Central memory CD8-positive, alpha-beta T cell (primary cell): ENCODE results near the gene EXOC5.

ENCODE experiments used
- ATAC-seq: fragments of 150-1000 bp; cut with Tn5 transposase; replicated peaks from 2 replicates; pipeline ENCODE4 v1.10.0; 2022; ENCODE audit warnings: mild to moderate bottlenecking, moderate FRiP score, moderate number of reproducible peaks; ENCODE audit not compliant: poor library complexity, severe bottlenecking; ENCODE audit errors: extremely low read depth
- DNase-seq, 2 donors: peaks; one replicate each; pipeline ENCODE4 v3.0.0; 2021; ENCODE audit warnings: low spot score in 2 of 2
- H3K27ac Mint-ChIP-seq: one replicate; pipeline ENCODE4 v1.8.0; 2022; ENCODE audit warnings: low read depth, mild to moderate bottlenecking, moderate library complexity, mixed read lengths
- H3K27me3 Mint-ChIP-seq: one replicate; pipeline ENCODE4 v1.8.0; 2022; ENCODE audit warnings: mixed read lengths
- H3K36me3 Mint-ChIP-seq: one replicate; pipeline ENCODE4 v1.8.0; 2022; ENCODE audit warnings: mild to moderate bottlenecking, moderate library complexity, mixed read lengths; ENCODE audit not compliant: insufficient read depth
- H3K4me1 Mint-ChIP-seq: one replicate; pipeline ENCODE4 v1.8.0; 2022; ENCODE audit warnings: mixed read lengths
- H3K4me3 Mint-ChIP-seq: one replicate; pipeline ENCODE4 v1.8.0; 2022; ENCODE audit warnings: mild to moderate bottlenecking, moderate library complexity, mixed read lengths
- H3K9me3 Mint-ChIP-seq: one replicate; pipeline ENCODE4 v1.8.0; 2022; ENCODE audit warnings: mixed read lengths

The EXOC5 gene

GRCh38 chr14:57182760-57183503, 85.8 kb downstream of the EXOC5 start:
- no peak for DNase-seq

GRCh38 chr14:57179273-57179672, 89.4 kb downstream of the EXOC5 start:
- ATAC-seq (no peak), DNase-seq (no peak)
- H3K4me3 Mint-ChIP-seq: no peak overlapping the region
- H3K9me3 Mint-ChIP-seq: no peaks in the 10 kb centered on the region
- no peaks in the 10 kb centered on the region for H3K36me3 Mint-ChIP-seq
- H3K4me1 Mint-ChIP-seq: no peaks in the 10 kb centered on the region
- peaks cover 47% of the 10 kb centered on the region for H3K27me3 Mint-ChIP-seq
- no peak overlapping the region for H3K27ac Mint-ChIP-seq

More at GRCh38 chr14:57182760-57183503, 85.8 kb downstream of the EXOC5 start:
- Mint-ChIP-seq H3K36me3 (no peaks in the 10 kb centered on the region), H3K4me3 (no peak overlapping the region), H3K4me1 (no peaks in the 10 kb centered on the region), H3K27ac (no peak overlapping the region), H3K27me3 (peaks cover 49% of the 10 kb centered on the region), H3K9me3 (no peaks in the 10 kb centered on the region)
- no peak for ATAC-seq

GRCh38 chr14:57174466-57174865, 94.2 kb downstream of the EXOC5 start:
- ATAC-seq (no peak), DNase-seq (no peak)
- H3K9me3 Mint-ChIP-seq: no peaks in the 10 kb centered on the region
- H3K36me3 Mint-ChIP-seq: no peaks in the 10 kb centered on the region
- no peak overlapping the region for H3K27ac Mint-ChIP-seq
- no peak overlapping the region for H3K4me3 Mint-ChIP-seq
- peaks cover 61% of the 10 kb centered on the region for H3K27me3 Mint-ChIP-seq
- H3K4me1 Mint-ChIP-seq: no peaks in the 10 kb centered on the region

GRCh38 chr14:57171903-57172302, 96.8 kb downstream of the EXOC5 start:
- Mint-ChIP-seq H3K4me1 (no peaks in the 10 kb centered on the region), H3K27ac (no peak overlapping the region), H3K9me3 (no peaks in the 10 kb centered on the region), H3K36me3 (no peaks in the 10 kb centered on the region), H3K4me3 (no peak overlapping the region), H3K27me3 (peaks cover 43% of the 10 kb centered on the region)
- ATAC-seq (no peak), DNase-seq (no peak)

GRCh38 chr14:57171363-57171762, 97.3 kb downstream of the EXOC5 start:
- Mint-ChIP-seq H3K4me1 (no peaks in the 10 kb centered on the region), H3K27me3 (peaks cover 41% of the 10 kb centered on the region), H3K36me3 (no peaks in the 10 kb centered on the region), H3K4me3 (no peak overlapping the region), H3K27ac (no peak overlapping the region), H3K9me3 (no peaks in the 10 kb centered on the region)
- no peak for DNase-seq
- ATAC-seq: no peak

- Mint-ChIP-seq H3K27me3 (peaks cover 39% of the 10 kb centered on the region), H3K9me3 (no peaks in the 10 kb centered on the region), H3K36me3 (no peaks in the 10 kb centered on the region), H3K27ac (no peak overlapping the region), H3K4me3 (no peak overlapping the region), H3K4me1 (no peaks in the 10 kb centered on the region)
- DNase-seq (no peak), ATAC-seq (no peak)
Measured at GRCh38 chr14:57169901-57170300, 98.8 kb downstream of the EXOC5 start.

- Mint-ChIP-seq H3K9me3 (no peaks in the 10 kb centered on the region), H3K4me1 (no peaks in the 10 kb centered on the region), H3K36me3 (no peaks in the 10 kb centered on the region), H3K27me3 (peaks cover 22% of the 10 kb centered on the region), H3K27ac (no peak overlapping the region), H3K4me3 (no peak overlapping the region)
- ATAC-seq: no peak
- no peak for DNase-seq
Measured at GRCh38 chr14:57168138-57168679, 100.5 kb downstream of the EXOC5 start.

- H3K27ac Mint-ChIP-seq: no peak overlapping the region
- H3K9me3 Mint-ChIP-seq: no peaks in the 10 kb centered on the region
- DNase-seq (no peak), ATAC-seq (no peak)
- peaks cover 37% of the 10 kb centered on the region for H3K27me3 Mint-ChIP-seq
- H3K4me1 Mint-ChIP-seq: no peaks in the 10 kb centered on the region
- H3K36me3 Mint-ChIP-seq: no peaks in the 10 kb centered on the region
- no peak overlapping the region for H3K4me3 Mint-ChIP-seq
Measured at GRCh38 chr14:57161583-57162234, 107.0 kb downstream of the EXOC5 start.

- H3K27ac Mint-ChIP-seq: no peak overlapping the region
- H3K36me3 Mint-ChIP-seq: no peaks in the 10 kb centered on the region
- DNase-seq (no peak), ATAC-seq (no peak)
- no peak overlapping the region for H3K4me3 Mint-ChIP-seq
- peaks cover 37% of the 10 kb centered on the region for H3K27me3 Mint-ChIP-seq
- no peaks in the 10 kb centered on the region for H3K4me1 Mint-ChIP-seq
- no peaks in the 10 kb centered on the region for H3K9me3 Mint-ChIP-seq
Measured at GRCh38 chr14:57160333-57160732, 108.4 kb downstream of the EXOC5 start.

GRCh38 chr14:57153286-57153685, 115.4 kb downstream of the EXOC5 start:
- Mint-ChIP-seq H3K9me3 (no peaks in the 10 kb centered on the region), H3K36me3 (no peaks in the 10 kb centered on the region)
- ATAC-seq: no peak

More at GRCh38 chr14:57153286-57153685, 115.4 kb downstream of the EXOC5 start:
- H3K27ac Mint-ChIP-seq: no peak overlapping the region
- DNase-seq: no peak
- H3K27me3 Mint-ChIP-seq: peaks cover 33% of the 10 kb centered on the region
- no peaks in the 10 kb centered on the region for H3K4me1 Mint-ChIP-seq
- H3K4me3 Mint-ChIP-seq: no peak overlapping the region
